Fibroblast of villous mesenchyme (primary cell): ENCODE measurements around the gene BCL2A1. TPM values are rescaled to one million over a fixed set of nuclear protein-coding genes. Genes with fewer than 3 reads are reported as not detected.

ENCODE experiments used
- DNase-seq: peaks from one replicate; pipeline ENCODE4 v3.0.0-alpha.2; 2010; ENCODE audit warnings: low read depth
- H3K4me3 ChIP-seq: 2 replicates; pipeline ENCODE4 v1.5.1; 2011; ENCODE audit warnings: low read depth, mild to moderate bottlenecking, low read length
- CTCF ChIP-seq: IDR thresholded peaks from 2 replicates; pipeline ENCODE4 v1.5.1; 2012; ENCODE audit warnings: low read depth, mild to moderate bottlenecking, low read length; ENCODE audit not compliant: insufficient read depth
- total RNA-seq: library from RNA; depleted of rRNA; stranded (reverse); fragments of >200 nt; gene quantifications from 2 replicates; pipeline ENCODE4 v1.2.3, GENCODE V29; 2012

BCL2A1 gene
- total RNA-seq, 1 donor = not detected

GRCh38 chr15:79977431-79978054 is 6.5 kb upstream of the BCL2A1 start:
- H3K4me3 ChIP-seq = no peak overlapping the region
- DNase-seq = no peak
- no peak for TF ChIP-seq CTCF

GRCh38 chr15:79973456-79974195 is 2.6 kb upstream of the BCL2A1 start:
- TF ChIP-seq CTCF = no peak
- H3K4me3 ChIP-seq = no peak overlapping the region
- no peak for DNase-seq

- DNase-seq = no peak
- no peak overlapping the region for H3K4me3 ChIP-seq
- TF ChIP-seq CTCF = no peak
These were observed 1.9 kb upstream of the BCL2A1 start for GRCh38 chr15:79972863-79973262.

GRCh38 chr15:79970181-79970580 is 815 bp downstream of the BCL2A1 start:
- TF ChIP-seq CTCF = no peak
- no peak overlapping the region for H3K4me3 ChIP-seq
- DNase-seq = no peak

- DNase-seq = no peak
- no peak overlapping the region for H3K4me3 ChIP-seq
- no peak for TF ChIP-seq CTCF
These were observed 1.9 kb downstream of the BCL2A1 start for GRCh38 chr15:79969146-79969545.

GRCh38 chr15:79967298-79968182 is 3.5 kb downstream of the BCL2A1 start:
- H3K4me3 ChIP-seq = no peak overlapping the region
- no peak for DNase-seq
- TF ChIP-seq CTCF = no peak
